NCI-H1694 (cell line): ENCODE measurements around the gene CFHR3.
A peak's percentile ranks its signal among the peaks of the same experiment; 100 is the strongest.
"Not testable (repeated sequence)": the region's sequence is repeated elsewhere in the genome, so short reads cannot be mapped to it uniquely, and the experiment has no call there.

Experiments
- DNase-seq: peaks from one replicate; lab custom pipeline; 2025; lab: John Stamatoyannopoulos, UW

CFHR3 gene

GRCh38 chr1:196774603-196775002 lies at the start of gene CFHR3:
Gene CFHR3, plus strand, starts transcription at chr1:196774840. Its CDS starts 47 bp downstream, at chr1:196774887.
- no peak for DNase-seq

GRCh38 chr1:196732526-196732925 lies 42.1 kb upstream of the CFHR3 start:
- DNase-seq: no peak

GRCh38 chr1:196733091-196733970 lies 41.3 kb upstream of the CFHR3 start:
- no peak for DNase-seq

GRCh38 chr1:196734006-196734405 lies 40.6 kb upstream of the CFHR3 start:
- no peak for DNase-seq

GRCh38 chr1:196734460-196734859 lies 40.2 kb upstream of the CFHR3 start:
- DNase-seq: no peak

- no peak for DNase-seq
Measured at GRCh38 chr1:196738730-196739129, 35.9 kb upstream of the CFHR3 start.

- peak; percentile 57 for DNase-seq
Measured at GRCh38 chr1:196743244-196743643, 31.4 kb upstream of the CFHR3 start.

- not testable (repeated sequence) for DNase-seq
Measured at GRCh38 chr1:196765019-196765740, 9.5 kb upstream of the CFHR3 start.

- not testable (repeated sequence) for DNase-seq
Measured at GRCh38 chr1:196769823-196770222, 4.8 kb upstream of the CFHR3 start.

- no peak for DNase-seq
Measured at GRCh38 chr1:196773713-196774112, 927 bp upstream of the CFHR3 start.

GRCh38 chr1:196774175-196774574 lies 465 bp upstream of the CFHR3 start:
- no peak for DNase-seq

- DNase-seq: no peak
Measured at GRCh38 chr1:196777603-196778002, 3.0 kb downstream of the CFHR3 start.

GRCh38 chr1:196779093-196779492 lies 4.5 kb downstream of the CFHR3 start:
- DNase-seq: no peak

GRCh38 chr1:196791252-196791651 lies 16.6 kb downstream of the CFHR3 start:
- DNase-seq: not testable (repeated sequence)

- not testable (repeated sequence) for DNase-seq
Measured at GRCh38 chr1:196794103-196794502, 19.5 kb downstream of the CFHR3 start.

GRCh38 chr1:196797891-196798290 lies 23.3 kb downstream of the CFHR3 start:
- no peak for DNase-seq

- not testable (repeated sequence) for DNase-seq
Measured at GRCh38 chr1:196801920-196802319, 27.3 kb downstream of the CFHR3 start.

GRCh38 chr1:196808529-196809235 lies 34.0 kb downstream of the CFHR3 start:
- DNase-seq: no peak

- not testable (repeated sequence) for DNase-seq
Measured at GRCh38 chr1:196817442-196817841, 42.8 kb downstream of the CFHR3 start.

GRCh38 chr1:196819531-196819930 lies 44.9 kb downstream of the CFHR3 start, which contains the start of gene CFHR1:
Gene CFHR1, plus strand, starts transcription at chr1:196819731. Its CDS starts 114 bp downstream, at chr1:196819845.
- DNase-seq: not testable (repeated sequence)

- DNase-seq: peak; percentile 35
Measured at GRCh38 chr1:196827860-196828259, 53.2 kb downstream of the CFHR3 start.
